Measurements from ENCODE around the gene MFGE8. TPM values are rescaled to one million over a fixed set of nuclear protein-coding genes. Genes with fewer than 3 reads are reported as not detected.

MFGE8 gene
- total and polyA plus RNA-seq, 4 donors, result 78.6 to 135 (median 96.1) TPM

- TF ChIP-seq, protein P1, sequence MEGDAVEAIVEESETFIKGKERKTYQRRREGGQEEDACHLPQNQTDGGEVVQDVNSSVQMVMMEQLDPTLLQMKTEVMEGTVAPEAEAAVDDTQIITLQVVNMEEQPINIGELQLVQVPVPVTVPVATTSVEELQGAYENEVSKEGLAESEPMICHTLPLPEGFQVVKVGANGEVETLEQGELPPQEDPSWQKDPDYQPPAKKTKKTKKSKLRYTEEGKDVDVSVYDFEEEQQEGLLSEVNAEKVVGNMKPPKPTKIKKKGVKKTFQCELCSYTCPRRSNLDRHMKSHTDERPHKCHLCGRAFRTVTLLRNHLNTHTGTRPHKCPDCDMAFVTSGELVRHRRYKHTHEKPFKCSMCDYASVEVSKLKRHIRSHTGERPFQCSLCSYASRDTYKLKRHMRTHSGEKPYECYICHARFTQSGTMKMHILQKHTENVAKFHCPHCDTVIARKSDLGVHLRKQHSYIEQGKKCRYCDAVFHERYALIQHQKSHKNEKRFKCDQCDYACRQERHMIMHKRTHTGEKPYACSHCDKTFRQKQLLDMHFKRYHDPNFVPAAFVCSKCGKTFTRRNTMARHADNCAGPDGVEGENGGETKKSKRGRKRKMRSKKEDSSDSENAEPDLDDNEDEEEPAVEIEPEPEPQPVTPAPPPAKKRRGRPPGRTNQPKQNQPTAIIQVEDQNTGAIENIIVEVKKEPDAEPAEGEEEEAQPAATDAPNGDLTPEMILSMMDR (IDR thresholded peaks at IDR 0.05; ENCODE audit: control extremely low read depth, extremely low read depth), result no peak
- no peak overlapping the region for H3K9ac ChIP-seq (ENCODE audit: insufficient read depth in 1 of 2, low read length in 2 of 2)
- DNase-seq (no peak), ATAC-seq (ENCODE audit: insufficient read depth, low FRiP score) (no peak)
- no peaks in the 10 kb centered on the region for H3K4me1 ChIP-seq (ENCODE audit: control insufficient read depth in 5 of 5, insufficient read depth in 5 of 5, low read length in 5 of 5)
- no peak overlapping the region for H3K27ac ChIP-seq (ENCODE audit: low read depth in 1 of 2, low read length in 1 of 2)
- 82 to 93% methylated on average over 15 of the region's 15 CpGs for WGBS, 2 donors
- peaks cover 0 to 4% (median 3%) of the 10 kb centered on the region in 3 donors for H3K27me3 ChIP-seq (ENCODE audit: control insufficient read depth in 3 of 3, insufficient read depth in 3 of 3, low read length in 2 of 3)
- H3K9me3 ChIP-seq (ENCODE audit: control insufficient read depth in 4 of 4, insufficient read depth in 3 of 4, low read length in 3 of 4), result peaks cover 0 to 6% (median 0%) of the 10 kb centered on the region in 4 donors
- H3K36me3 ChIP-seq (ENCODE audit: control insufficient read depth in 4 of 4, insufficient read depth in 4 of 4, low read length in 4 of 4), result no peaks in the 10 kb centered on the region
- no peak overlapping the region for H3K4me3 ChIP-seq
Observed at GRCh38 chr15:88874275-88874674, 38.9 kb downstream of the MFGE8 start.

DNA sequence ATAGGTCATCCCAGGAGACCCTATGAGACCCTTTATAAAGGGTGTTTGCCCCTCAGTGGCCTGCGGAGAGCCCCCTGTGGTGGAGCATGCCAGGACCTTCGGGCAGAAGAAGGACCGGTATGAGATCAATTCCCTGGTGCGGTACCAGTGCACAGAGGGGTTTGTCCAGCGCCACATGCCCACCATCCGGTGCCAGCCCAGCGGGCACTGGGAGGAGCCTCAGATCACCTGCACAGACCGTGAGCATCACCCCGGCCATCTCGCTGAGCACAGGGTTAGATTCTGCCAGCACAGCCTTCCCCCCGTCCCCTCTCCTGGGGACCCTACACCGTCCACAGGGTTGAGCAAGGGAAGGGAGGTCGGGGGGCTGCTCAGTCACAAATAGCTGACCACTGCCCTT lies 39.4 kb downstream of the MFGE8 start:
- Histone ChIP-seq H3K27me3 (ENCODE audit: control insufficient read depth in 3 of 3, insufficient read depth in 3 of 3, low read length in 2 of 3) (peaks cover 0 to 4% (median 3%) of the 10 kb centered on the region in 3 donors), H3K9me3 (ENCODE audit: control insufficient read depth in 4 of 4, insufficient read depth in 3 of 4, low read length in 3 of 4) (peaks cover 0 to 6% (median 0%) of the 10 kb centered on the region in 4 donors), H3K4me1 (ENCODE audit: control insufficient read depth in 5 of 5, insufficient read depth in 5 of 5, low read length in 5 of 5) (no peaks in the 10 kb centered on the region), H3K36me3 (ENCODE audit: control insufficient read depth in 4 of 4, insufficient read depth in 4 of 4, low read length in 4 of 4) (no peaks in the 10 kb centered on the region), H3K9ac (ENCODE audit: insufficient read depth in 1 of 2, low read length in 2 of 2) (no peak overlapping the region), H3K27ac (ENCODE audit: low read depth in 1 of 2, low read length in 1 of 2) (no peak overlapping the region), H3K4me3 (no peak overlapping the region)
- TF ChIP-seq, protein P1 (IDR thresholded peaks at IDR 0.05; ENCODE audit: control extremely low read depth, extremely low read depth), result no peak
- 90 to 92% methylated on average over 13 of the region's 13 CpGs for WGBS, 2 donors
- no peak for ATAC-seq (ENCODE audit: insufficient read depth, low FRiP score)
- no peak for DNase-seq

- Histone ChIP-seq H3K27ac (ENCODE audit: low read depth in 1 of 2, low read length in 1 of 2) (no peak overlapping the region), H3K9ac (ENCODE audit: insufficient read depth in 1 of 2, low read length in 2 of 2) (no peak overlapping the region), H3K27me3 (ENCODE audit: control insufficient read depth in 3 of 3, insufficient read depth in 3 of 3, low read length in 2 of 3) (peaks cover 0 to 4% (median 3%) of the 10 kb centered on the region in 3 donors), H3K4me1 (ENCODE audit: control insufficient read depth in 5 of 5, insufficient read depth in 5 of 5, low read length in 5 of 5) (no peaks in the 10 kb centered on the region), H3K36me3 (ENCODE audit: control insufficient read depth in 4 of 4, insufficient read depth in 4 of 4, low read length in 4 of 4) (no peaks in the 10 kb centered on the region), H3K9me3 (ENCODE audit: control insufficient read depth in 4 of 4, insufficient read depth in 3 of 4, low read length in 3 of 4) (peaks cover 0 to 8% (median 0%) of the 10 kb centered on the region in 4 donors), H3K4me3 (no peak overlapping the region)
- 73 to 84% methylated on average over 9 of the region's 9 CpGs for WGBS, 2 donors
- TF ChIP-seq, protein P1 (IDR thresholded peaks at IDR 0.05; ENCODE audit: control extremely low read depth, extremely low read depth), result no peak
- ATAC-seq (ENCODE audit: insufficient read depth, low FRiP score) (no peak), DNase-seq (no peak)
Observed at GRCh38 chr15:88872706-88873105, 40.5 kb downstream of the MFGE8 start.

DNA sequence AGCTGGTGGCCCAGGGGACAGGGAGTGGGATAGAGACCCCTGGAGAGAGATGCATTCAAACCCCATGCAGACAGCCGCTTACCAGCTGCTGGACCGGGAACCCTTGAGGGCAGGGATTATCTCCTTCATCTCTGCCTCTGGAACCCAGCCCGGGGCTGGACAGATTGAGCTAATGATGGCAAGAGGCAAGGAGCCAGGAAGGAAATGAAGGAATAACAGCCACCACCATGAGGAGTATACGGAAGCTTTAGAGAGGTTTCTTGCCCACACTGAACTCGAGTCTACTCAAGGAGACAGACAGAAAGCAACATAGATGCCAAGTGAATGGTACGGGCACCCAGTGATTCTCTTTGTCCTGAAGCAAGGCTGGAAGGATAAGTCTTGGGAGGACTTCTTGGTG lies 41.1 kb downstream of the MFGE8 start:
- 66 to 72% methylated on average over 6 of the region's 6 CpGs for WGBS, 2 donors
- Histone ChIP-seq H3K27me3 (ENCODE audit: control insufficient read depth in 3 of 3, insufficient read depth in 3 of 3, low read length in 2 of 3) (peaks cover 0 to 4% (median 3%) of the 10 kb centered on the region in 3 donors), H3K9ac (ENCODE audit: insufficient read depth in 1 of 2, low read length in 2 of 2) (no peak overlapping the region), H3K9me3 (ENCODE audit: control insufficient read depth in 4 of 4, insufficient read depth in 3 of 4, low read length in 3 of 4) (peaks cover 0 to 8% (median 0%) of the 10 kb centered on the region in 4 donors), H3K4me3 (no peak overlapping the region), H3K27ac (ENCODE audit: low read depth in 1 of 2, low read length in 1 of 2) (no peak overlapping the region), H3K36me3 (ENCODE audit: control insufficient read depth in 4 of 4, insufficient read depth in 4 of 4, low read length in 4 of 4) (no peaks in the 10 kb centered on the region), H3K4me1 (ENCODE audit: control insufficient read depth in 5 of 5, insufficient read depth in 5 of 5, low read length in 5 of 5) (no peaks in the 10 kb centered on the region)
- ATAC-seq (ENCODE audit: insufficient read depth, low FRiP score) (no peak), DNase-seq (no peak)
- TF ChIP-seq, protein P1 (IDR thresholded peaks at IDR 0.05; ENCODE audit: control extremely low read depth, extremely low read depth), result no peak
